HG03457 (cell line): ENCODE results near the gene ITPRID2.
"Not testable (repeated sequence)": the region's sequence is repeated elsewhere in the genome, so short reads cannot be mapped to it uniquely, and the experiment has no call there.

ENCODE experiments used
- ATAC-seq: cut with Tn5 transposase; IDR thresholded peaks from one replicate; pipeline ENCODE4 v1.9.1; 2021; ENCODE audit warnings: moderate number of reproducible peaks; ENCODE audit not compliant: unreplicated experiment

Gene ITPRID2

GRCh38 chr2:181958726-181959125 lies 67.2 kb downstream of the ITPRID2 start:
- no peak for ATAC-seq

- ATAC-seq: no peak
These were observed 68.0 kb downstream of the ITPRID2 start for GRCh38 chr2:181959508-181959907.

DNA sequence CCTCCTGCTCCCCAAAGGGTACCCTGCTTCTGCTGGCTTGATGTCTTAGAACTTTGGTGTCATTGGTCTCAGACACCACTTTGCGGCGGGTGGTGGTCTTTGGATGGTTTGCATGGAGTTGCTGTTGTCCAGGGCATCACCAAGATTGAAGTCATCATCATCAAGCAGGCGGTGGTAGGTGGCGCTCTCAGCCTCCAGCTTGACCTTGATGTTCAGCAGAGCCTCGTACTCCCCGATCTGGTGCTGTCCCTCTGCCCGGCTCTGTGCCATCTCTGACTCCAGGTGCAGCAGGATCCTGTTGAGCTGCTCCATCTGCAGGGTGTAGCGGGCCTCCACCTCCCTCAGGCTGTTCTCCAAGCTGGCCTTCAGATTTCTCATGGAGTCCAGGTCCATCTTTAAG lies 69.6 kb downstream of the ITPRID2 start:
- ATAC-seq: not testable (repeated sequence)

- no peak for ATAC-seq
These were observed 70.6 kb downstream of the ITPRID2 start for GRCh38 chr2:181962142-181962541.

DNA sequence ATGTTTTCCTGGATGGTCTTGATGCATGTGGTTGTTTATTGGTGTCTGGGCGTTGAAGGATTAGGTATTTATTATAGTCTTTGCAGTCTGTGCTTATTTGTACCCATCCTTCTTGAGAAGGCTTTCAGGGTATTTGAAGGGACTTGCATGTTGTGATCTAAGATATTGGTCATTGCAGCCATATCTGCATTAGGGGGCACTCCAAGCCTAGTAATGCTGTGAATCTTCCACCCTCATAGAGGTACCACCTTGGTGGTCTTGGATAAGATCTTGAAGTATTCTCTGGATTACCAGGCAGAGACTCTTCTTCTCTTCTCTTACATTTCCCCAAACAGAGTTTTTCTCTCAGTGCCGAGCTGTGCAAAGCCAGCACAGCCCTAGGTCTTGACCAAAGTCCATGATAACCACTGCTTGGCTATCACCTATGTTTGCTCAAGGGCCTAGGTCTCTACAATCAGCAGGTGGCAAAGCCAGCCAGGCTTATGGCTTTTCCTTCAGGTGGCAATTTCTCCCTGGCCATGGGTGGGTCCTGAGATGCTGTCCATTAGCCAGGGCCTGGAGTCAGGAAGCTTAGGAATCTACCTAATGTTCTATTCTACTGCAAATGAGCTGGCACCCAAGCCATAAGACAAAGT lies 78.7 kb downstream of the ITPRID2 start:
- no peak for ATAC-seq

GRCh38 chr2:181971032-181971431 lies 79.5 kb downstream of the ITPRID2 start:
- no peak for ATAC-seq

DNA sequence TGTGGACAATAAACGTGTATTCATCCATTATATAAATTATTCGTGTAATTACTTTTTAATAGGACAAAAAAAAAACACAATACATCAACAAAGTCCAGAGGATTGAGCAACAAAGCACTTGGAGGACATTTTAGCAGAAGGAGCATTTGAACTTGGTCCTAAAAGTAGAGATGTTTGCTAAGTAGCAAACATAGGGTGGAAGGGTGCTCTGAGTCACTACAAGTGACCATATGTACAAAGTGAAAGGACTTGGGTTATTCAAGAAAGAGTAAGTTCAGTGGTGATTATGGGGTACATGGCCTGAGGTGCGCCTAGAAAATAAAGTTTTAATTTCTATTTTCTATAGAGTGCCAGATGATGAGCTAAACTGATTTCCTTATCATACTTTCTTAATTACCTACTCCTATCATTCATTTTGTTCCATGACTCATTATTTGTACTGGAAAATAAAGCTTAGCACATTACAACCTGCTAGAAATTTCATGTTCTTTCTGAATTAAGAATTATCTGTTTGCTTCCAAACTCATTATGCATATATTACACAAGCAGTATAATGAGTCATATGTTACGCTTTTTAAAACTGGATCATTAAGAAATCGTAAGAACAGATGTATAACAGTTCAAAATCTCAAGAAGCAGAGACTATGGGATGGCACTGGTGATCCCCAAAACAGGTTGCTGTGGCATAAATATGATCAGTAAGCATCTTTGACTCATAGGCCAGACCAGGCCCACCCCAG lies 81.1 kb downstream of the ITPRID2 start:
- no peak for ATAC-seq

DNA sequence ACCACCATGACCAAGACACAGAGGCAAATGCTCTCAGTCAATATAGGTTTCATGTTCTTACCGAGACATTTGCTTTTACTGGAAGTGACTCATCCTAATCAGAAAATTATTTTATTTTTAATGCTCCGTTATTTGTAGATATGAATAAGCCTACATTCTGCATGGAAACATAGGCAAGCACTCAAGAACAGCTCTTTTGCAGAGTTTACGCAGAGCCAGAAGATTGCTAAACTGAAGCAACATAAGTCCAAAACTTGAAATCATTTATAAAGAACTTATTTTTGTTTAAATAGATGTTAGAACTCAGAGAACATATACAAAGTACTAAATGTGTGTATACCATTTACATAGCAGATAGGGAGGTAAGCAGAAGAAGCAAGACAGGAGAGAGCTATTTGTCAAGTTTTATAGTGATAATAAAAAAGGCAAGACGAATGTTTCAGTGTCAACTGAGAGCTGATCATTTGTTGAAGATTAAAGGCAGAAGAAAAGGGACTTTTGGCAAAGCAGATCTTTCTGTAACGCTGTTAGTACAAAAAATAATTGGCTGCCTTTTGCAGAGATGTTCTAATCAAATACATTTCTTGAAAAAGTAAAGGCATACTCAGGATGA lies 81.7 kb downstream of the ITPRID2 start:
- no peak for ATAC-seq

DNA sequence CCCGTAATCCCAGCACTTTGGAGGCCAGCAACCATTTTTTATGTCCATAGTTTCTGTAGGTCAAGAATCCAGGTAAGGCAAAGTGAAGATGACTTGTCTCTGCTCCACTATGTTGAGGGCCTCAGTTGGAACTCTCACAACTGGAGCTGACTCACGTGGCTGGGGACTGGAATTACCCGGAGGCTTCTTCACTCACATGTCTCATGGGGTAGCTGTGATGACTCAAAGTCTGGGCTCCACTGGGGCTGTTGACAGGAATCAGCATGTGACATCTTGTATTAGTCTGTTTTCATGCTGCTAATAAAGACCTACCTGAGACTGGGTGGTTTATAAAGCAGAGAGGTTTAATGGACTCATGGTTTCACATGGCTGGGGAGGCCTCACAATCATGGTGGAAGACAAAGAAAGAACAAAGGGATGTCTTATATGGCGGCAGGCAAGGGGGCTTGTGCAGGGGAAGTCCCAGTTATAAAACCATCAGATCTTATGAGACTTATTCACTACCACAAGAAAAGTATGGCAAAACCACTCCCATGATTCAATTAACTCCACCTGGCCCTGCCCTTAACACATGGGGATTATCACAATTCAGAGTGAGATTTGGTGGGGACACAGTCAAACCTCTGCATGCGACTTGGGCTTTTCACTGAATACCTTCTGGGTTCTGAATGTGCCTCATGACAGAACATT lies 86.3 kb downstream of the ITPRID2 start:
- no peak for ATAC-seq

DNA sequence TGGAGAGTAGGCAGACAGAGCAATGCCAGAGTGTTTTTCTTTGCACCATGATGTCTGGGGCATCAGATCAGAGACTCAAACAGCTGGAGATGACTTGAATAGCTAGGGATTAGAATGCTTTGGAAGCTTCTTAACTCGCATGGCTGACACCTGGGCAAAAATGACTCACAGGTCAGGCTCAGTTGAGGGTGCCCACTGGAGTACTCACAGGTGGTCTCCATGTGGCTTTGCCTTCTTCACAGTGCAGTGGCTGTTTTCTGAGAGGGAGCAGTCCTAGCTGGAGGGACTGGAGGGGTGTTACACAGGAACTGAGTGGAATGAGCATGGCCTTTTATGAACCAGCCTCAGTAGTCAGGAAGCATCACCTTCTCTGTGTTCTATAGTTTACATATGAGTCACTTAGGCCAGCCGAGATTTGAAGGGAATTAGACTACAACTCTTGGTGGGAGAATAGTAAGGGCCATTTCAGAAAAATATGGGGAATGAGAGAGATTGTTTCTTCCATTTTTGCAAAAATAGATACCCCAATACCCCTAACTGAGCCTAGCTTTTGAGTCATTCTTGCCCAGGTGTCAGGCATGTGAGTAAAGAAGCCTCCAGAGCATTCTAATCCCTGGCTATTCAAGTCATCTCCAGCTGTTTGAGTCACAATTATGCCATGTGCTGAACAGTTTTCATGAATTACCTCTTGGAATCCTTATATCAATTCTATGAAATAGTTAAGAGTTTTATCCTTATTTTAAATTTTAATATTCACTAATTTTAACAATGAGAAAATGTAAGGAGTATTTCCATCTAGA lies 87.0 kb downstream of the ITPRID2 start:
- ATAC-seq: no peak
